HG03378 (cell line): ENCODE results near the gene RBMY1A1.
"Not testable (repeated sequence)": the region's sequence is repeated elsewhere in the genome, so short reads cannot be mapped to it uniquely, and the experiment has no call there.

Source experiments
- ATAC-seq: cut with Tn5 transposase; IDR thresholded peaks from one replicate; pipeline ENCODE4 v1.9.1; 2021; ENCODE audit warnings: mild to moderate bottlenecking, moderate library complexity; ENCODE audit not compliant: unreplicated experiment

RBMY1A1 gene

GRCh38 chrY:21534579-21534978, at the start of gene RBMY1A1:
RBMY1A1 (plus strand) TSS chrY:21534879; CDS start chrY:21536892, 2,013 bp downstream.
- ATAC-seq = not testable (repeated sequence)

GRCh38 chrY:21511038-21511437, 23.6 kb upstream of the RBMY1A1 start, which contains the start of gene RBMY1B:
RBMY1B (plus strand) TSS chrY:21511338; CDS start chrY:21513351, 2,013 bp downstream.
- not testable (repeated sequence) for ATAC-seq

GRCh38 chrY:21559316-21559984, 24.8 kb downstream of the RBMY1A1 start:
- ATAC-seq = not testable (repeated sequence)

GRCh38 chrY:21585449-21585848, 50.8 kb downstream of the RBMY1A1 start:
- ATAC-seq = no peak

- ATAC-seq = not testable (repeated sequence)
Measured at GRCh38 chrY:21586454-21586853, 51.8 kb downstream of the RBMY1A1 start.

GRCh38 chrY:21592059-21592458, 57.4 kb downstream of the RBMY1A1 start:
- ATAC-seq = no peak

- not testable (repeated sequence) for ATAC-seq
Measured at GRCh38 chrY:21596287-21596686, 61.6 kb downstream of the RBMY1A1 start.
